Neural crest cell (in vitro differentiated cells): Measurements from ENCODE around the gene CDH26. TPM values are rescaled to one million over a fixed set of nuclear protein-coding genes. Genes with fewer than 3 reads are reported as not detected.

Source experiments
- DNase-seq: peaks from one replicate; pipeline ENCODE4 v3.0.0; 2021; ENCODE audit warnings: low read depth, mixed read lengths, low spot score
- H3K27ac Mint-ChIP-seq: one replicate; pipeline ENCODE4 v1.8.0; 2021; ENCODE audit warnings: mild to moderate bottlenecking, mixed read lengths; ENCODE audit not compliant: unreplicated experiment
- H3K27me3 Mint-ChIP-seq: 2 replicates; pipeline ENCODE4 v1.8.0; 2021; ENCODE audit warnings: low read depth, mild to moderate bottlenecking, mixed read lengths
- H3K36me3 Mint-ChIP-seq: 2 replicates; pipeline ENCODE4 v1.8.0; 2021; ENCODE audit warnings: low read depth, mild to moderate bottlenecking, mixed read lengths
- H3K4me1 Mint-ChIP-seq: 2 replicates; pipeline ENCODE4 v1.8.0; 2021; ENCODE audit warnings: mixed read lengths
- H3K4me3 Mint-ChIP-seq: one replicate; pipeline ENCODE4 v1.8.0; 2021; ENCODE audit warnings: mild to moderate bottlenecking, mixed read lengths
- H3K9me3 Mint-ChIP-seq: 2 replicates; pipeline ENCODE4 v1.8.0; 2021; ENCODE audit warnings: mixed read lengths
- CTCF ChIP-seq: fragments of 200-600 bp; sonication (generic); conservative IDR thresholded peaks from 2 replicates; pipeline ENCODE4 v1.5.0; 2021; ENCODE audit warnings: antibody characterized with exemption, mild to moderate bottlenecking
- total RNA-seq: library from RNA; stranded (reverse); gene quantifications from 2 replicates; pipeline ENCODE4 v1.2.1, GENCODE V29; 2021

The CDH26 gene
- total RNA-seq, 1 donor from 2014 or later = 0.89 TPM

- H3K4me1 Mint-ChIP-seq = peaks cover 5% of the 10 kb centered on the region
- DNase-seq = no peak
Measured at GRCh38 chr20:60008130-60008808, 50.0 kb downstream of the CDH26 start.

GRCh38 chr20:60009318-60009717, 51.1 kb downstream of the CDH26 start:
- peaks cover 5% of the 10 kb centered on the region for H3K4me1 Mint-ChIP-seq
- no peaks in the 10 kb centered on the region for H3K27me3 Mint-ChIP-seq
- no peaks in the 10 kb centered on the region for H3K36me3 Mint-ChIP-seq
- H3K9me3 Mint-ChIP-seq = peaks cover 3% of the 10 kb centered on the region
- DNase-seq = no peak
- no peak overlapping the region for H3K4me3 Mint-ChIP-seq
- no peak for TF ChIP-seq CTCF
- H3K27ac Mint-ChIP-seq = no peak overlapping the region

More at GRCh38 chr20:60008130-60008808, 50.0 kb downstream of the CDH26 start:
- H3K9me3 Mint-ChIP-seq = peaks cover 3% of the 10 kb centered on the region
- no peak for TF ChIP-seq CTCF
- no peaks in the 10 kb centered on the region for H3K27me3 Mint-ChIP-seq
- H3K27ac Mint-ChIP-seq = no peak overlapping the region
- no peaks in the 10 kb centered on the region for H3K36me3 Mint-ChIP-seq
- no peak overlapping the region for H3K4me3 Mint-ChIP-seq

- Mint-ChIP-seq H3K4me1 (peaks cover 5% of the 10 kb centered on the region), H3K36me3 (no peaks in the 10 kb centered on the region), H3K4me3 (no peak overlapping the region), H3K27ac (no peak overlapping the region), H3K27me3 (no peaks in the 10 kb centered on the region), H3K9me3 (peaks cover 3% of the 10 kb centered on the region)
- TF ChIP-seq CTCF = peak; percentile 32
- no peak for DNase-seq
Measured at GRCh38 chr20:60009826-60010616, 51.8 kb downstream of the CDH26 start.

- Mint-ChIP-seq H3K9me3 (peaks cover 7% of the 10 kb centered on the region), H3K4me1 (peaks cover 5% of the 10 kb centered on the region), H3K36me3 (peaks cover 4% of the 10 kb centered on the region), H3K4me3 (no peak overlapping the region), H3K27me3 (no peaks in the 10 kb centered on the region), H3K27ac (no peak overlapping the region)
- DNase-seq = no peak
- TF ChIP-seq CTCF = no peak
Measured at GRCh38 chr20:60010689-60011458, 52.7 kb downstream of the CDH26 start.
